Smooth muscle cell of trachea (primary cell): ENCODE results near the gene RCN1. TPM values are rescaled to one million over a fixed set of nuclear protein-coding genes. Genes with fewer than 3 reads are reported as not detected.

Experiments
- total RNA-seq: library from RNA; depleted of rRNA; stranded (reverse); fragments of >200 nt; gene quantifications from 2 replicates; pipeline ENCODE4 v1.2.1, GENCODE V29; 2014

The RCN1 gene
- 346 and 392 TPM in 2 replicates for total RNA-seq

DNA sequence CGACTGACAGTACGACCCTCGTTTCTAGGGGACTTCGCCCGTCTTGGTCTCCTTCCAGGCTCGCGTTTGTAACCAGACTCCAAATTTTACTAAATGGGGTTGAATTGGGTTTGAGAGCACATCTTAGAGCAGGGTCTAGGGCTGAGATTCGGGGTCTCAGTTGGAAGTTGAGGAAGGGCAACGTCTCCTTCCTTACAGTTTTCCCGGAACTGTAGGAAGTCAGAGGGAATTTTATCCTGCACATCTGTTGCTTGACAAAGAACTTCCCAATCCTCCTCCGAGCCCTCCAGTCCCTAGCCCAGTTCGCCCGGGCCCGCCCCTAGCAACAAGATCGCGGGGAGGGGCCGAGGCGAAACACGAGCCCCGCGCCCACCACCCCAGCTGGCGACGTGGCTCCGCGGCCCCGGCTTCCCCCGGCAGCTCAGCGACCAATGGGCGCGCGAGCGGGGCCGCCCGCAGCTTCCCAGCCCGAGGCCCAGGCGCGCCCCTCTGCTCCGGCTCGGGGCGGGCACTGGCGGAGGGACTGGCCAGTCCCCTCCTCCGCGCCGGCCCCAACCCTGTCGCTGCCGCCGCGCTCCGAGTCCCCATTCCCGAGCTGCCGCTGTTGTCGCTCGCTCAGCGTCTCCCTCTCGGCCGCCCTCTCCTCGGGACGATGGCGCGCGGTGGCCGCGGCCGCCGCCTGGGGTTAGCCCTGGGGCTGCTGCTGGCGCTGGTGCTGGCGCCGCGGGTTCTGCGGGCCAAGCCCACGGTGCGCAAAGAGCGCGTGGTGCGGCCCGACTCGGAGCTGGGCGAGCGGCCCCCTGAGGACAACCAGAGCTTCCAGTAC lies at the start of gene RCN1:
TSS of gene RCN1 (plus strand) at position 530 of the 826 bp plus-strand sequence. CDS start at position 653, 123 bp downstream.

